ENCODE data around the gene F7.

- no peak for TF ChIP-seq CTCF (IDR thresholded peaks at IDR 0.05)
- TF ChIP-seq EZH2 (IDR thresholded peaks at IDR 0.05; ENCODE audit: borderline replicate concordance, insufficient read depth, low read depth, low read length, poor library complexity, severe bottlenecking) = no peak
These were observed 55.4 kb downstream of the F7 start for GRCh38 chr13:113160983-113161382.

All from B cell (primary cell).